ENCODE measurements around the gene APOE.
A peak's percentile ranks its signal among the peaks of the same experiment; 100 is the strongest.
"Not testable (repeated sequence)": the region's sequence is repeated elsewhere in the genome, so short reads cannot be mapped to it uniquely, and the experiment has no call there.

The APOE gene

DNA sequence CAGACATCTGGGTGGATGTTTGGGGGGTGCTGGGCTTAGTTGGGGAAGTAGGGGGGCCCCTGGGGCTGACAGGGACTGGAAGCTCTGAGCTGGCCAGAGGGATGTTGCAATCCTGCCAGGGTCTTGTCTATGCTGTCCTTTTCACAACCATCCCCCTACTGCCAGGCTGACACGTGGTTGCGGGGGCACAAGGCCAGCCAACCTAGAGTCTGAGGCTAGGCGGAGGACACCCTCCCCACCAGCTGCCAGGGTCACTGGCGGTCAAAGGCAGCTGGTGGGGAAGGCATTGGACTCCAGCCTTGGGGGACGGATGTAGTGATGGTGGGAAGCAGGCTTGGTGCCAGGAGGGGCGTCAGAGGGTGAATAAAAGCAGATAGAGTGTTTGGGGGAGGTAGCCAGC lies 7.3 kb downstream of the APOE start:
- no peak for DNase-seq

- DNase-seq: not testable (repeated sequence)
Measured at GRCh38 chr19:44913512-44914432, 8.2 kb downstream of the APOE start.

GRCh38 chr19:44914433-44915206 lies 9.0 kb downstream of the APOE start, which contains the start of gene APOC1:
APOC1 (plus strand) TSS chr19:44914608; CDS start chr19:44914892, 284 bp downstream.
- peak; percentile 84 for DNase-seq

DNA sequence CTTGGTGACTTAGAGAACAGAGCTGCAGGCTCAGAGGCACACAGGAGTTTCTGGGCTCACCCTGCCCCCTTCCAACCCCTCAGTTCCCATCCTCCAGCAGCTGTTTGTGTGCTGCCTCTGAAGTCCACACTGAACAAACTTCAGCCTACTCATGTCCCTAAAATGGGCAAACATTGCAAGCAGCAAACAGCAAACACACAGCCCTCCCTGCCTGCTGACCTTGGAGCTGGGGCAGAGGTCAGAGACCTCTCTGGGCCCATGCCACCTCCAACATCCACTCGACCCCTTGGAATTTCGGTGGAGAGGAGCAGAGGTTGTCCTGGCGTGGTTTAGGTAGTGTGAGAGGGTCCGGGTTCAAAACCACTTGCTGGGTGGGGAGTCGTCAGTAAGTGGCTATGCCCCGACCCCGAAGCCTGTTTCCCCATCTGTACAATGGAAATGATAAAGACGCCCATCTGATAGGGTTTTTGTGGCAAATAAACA lies 18.7 kb downstream of the APOE start:
- DNase-seq: no peak

- peak; percentile 72 for DNase-seq
Measured at GRCh38 chr19:44925114-44925891, 19.7 kb downstream of the APOE start.

GRCh38 chr19:44926245-44927077 lies 20.9 kb downstream of the APOE start:
- DNase-seq: not testable (repeated sequence)

- peak; percentile 62 for DNase-seq
Measured at GRCh38 chr19:44927746-44928145, 22.1 kb downstream of the APOE start.

DNA sequence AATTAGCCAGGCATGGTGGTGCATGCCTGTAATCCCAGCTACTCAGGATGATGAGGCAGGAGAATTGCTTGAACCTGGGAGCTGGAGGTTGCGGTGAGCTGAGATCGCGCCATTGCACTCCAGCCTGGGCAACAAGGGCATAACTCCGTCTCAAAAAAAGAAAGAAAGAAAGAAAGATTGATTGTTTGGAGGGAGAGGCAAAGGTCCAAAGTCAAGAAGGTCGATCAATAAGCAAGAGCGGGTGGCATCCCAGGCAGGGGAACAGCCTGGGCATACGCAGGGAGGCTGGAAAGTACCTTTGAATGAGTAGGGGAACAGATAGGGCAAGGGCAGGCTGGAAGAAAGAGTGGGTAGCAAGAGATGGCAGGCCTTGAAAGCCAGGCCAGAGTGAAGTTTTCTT lies 24.5 kb downstream of the APOE start:
- DNase-seq: no peak

GRCh38 chr19:44931541-44931940 lies 25.9 kb downstream of the APOE start:
- no peak for DNase-seq

DNA sequence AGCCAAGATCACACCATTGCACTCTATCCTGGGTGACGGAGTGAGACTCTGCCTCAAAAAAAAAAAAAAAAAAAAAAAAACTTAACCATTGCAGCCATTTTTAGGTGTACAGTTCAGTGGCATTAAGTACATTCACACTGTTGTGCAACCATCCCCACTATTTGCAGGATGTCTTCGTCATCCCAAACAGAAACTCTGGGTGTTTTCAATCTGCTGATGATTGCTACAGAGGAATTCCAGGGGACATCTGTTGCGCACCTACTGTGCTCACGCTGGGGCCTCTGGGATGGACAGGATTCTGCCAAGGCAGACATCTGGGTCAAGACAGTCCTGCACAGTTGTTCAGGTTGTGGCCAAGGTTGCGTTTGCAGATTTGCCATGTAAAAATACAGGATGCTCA lies 34.1 kb downstream of the APOE start:
- DNase-seq: no peak

DNA sequence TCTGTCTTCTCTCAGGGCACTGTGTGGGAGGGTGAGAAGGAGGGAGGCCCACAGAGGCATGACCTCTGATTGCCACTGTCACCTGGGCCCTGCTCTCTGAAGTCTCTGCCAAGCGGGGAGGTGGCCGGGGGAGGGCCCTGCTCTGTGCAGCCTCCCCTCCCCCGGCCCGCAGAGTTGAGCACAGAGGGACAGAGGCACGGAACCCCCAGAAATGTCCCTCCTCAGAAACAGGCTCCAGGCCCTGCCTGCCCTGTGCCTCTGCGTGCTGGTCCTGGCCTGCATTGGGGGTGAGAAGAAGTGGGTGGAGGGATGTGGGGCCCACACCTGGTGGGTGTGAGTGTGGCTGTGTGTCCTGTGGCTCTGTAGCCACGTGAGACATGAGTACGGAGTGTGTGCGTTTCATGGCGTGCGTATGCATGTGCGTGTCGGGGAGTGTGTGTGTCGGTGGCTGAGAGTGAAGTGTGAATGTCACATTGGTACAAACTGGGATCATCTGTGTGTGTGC lies 36.5 kb downstream of the APOE start, which contains the start of gene APOC4:
APOC4 (plus strand) TSS at position 171 of the 505 bp plus-strand sequence; CDS start at position 212, 41 bp downstream.
- DNase-seq: no peak

- no peak for DNase-seq
Measured at GRCh38 chr19:44943801-44944249, 38.2 kb downstream of the APOE start.

- no peak for DNase-seq
Measured at GRCh38 chr19:44947041-44947581, 41.5 kb downstream of the APOE start.

- no peak for DNase-seq
Measured at GRCh38 chr19:44948237-44948636, 42.6 kb downstream of the APOE start.

DNA sequence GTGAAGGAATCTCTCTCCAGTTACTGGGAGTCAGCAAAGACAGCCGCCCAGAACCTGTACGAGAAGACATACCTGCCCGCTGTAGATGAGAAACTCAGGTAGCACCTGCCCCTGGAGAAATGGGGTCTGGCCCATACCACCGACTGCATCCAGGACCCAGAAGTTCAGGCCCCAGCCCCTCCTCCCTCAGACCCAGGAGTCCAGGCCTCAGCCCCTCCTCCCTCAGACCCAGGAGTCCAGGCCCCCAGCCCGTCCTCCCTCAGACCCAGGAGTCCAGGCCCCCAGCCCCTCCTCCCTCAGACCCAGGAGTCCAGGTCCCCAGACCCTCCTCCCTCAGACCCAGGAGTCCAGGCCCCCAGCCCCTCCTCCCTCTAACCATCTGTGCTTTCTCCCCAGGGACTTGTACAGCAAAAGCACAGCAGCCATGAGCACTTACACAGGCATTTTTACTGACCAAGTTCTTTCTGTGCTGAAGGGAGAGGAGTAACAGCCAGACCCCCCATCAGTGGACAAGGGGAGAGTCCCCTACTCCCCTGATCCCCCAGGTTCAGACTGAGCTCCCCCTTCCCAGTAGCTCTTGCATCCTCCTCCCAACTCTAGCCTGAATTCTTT lies 43.3 kb downstream of the APOE start:
- DNase-seq: no peak

GRCh38 chr19:44949550-44949949 lies 44.0 kb downstream of the APOE start:
- no peak for DNase-seq

DNA sequence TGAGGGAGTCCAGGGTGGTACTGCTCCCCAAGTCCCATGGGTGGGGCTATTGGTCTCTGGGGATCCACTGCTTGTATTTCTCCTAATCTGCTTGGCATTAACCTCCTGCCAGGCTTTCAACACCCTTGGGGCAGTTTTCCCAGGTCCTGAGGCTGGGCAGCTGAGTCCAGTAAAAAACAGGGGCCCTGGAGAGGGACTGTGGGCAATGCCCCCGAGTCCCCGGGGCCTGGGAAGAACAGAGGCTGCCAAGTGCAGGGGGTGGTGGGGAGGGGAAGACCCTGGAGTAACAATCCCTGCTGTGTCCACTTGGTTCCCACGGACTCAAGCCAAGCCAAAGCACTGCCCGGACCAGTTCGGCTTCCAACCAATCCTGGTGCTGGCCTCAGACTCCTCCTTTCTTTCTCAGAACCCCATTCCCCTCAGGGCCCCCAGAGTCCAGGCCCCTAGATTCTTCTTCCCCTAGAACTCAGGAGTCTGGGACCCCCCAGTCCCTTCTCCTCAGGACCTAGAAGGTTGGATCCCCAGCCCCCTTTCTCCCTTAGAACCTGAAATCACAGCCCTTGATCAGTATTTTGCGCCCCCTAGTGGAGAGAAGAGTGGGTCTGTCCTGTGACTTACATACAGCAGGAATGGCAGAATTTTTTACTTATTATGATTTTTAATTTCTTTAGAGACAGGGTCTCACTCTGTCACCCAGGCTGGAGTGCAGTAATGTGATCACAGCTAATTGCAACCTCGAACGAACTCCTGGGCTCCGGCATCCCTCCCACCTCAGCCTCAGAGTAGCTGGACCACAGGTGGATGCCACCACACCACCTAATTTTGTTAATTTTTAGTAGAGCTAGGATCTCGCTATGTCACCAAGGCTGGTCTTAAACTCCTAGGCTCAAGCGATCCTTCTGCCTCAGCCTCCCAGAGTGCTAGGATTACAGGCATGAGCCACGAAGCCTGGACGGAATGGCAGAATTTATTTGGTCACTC lies 45.9 kb downstream of the APOE start:
- peak; percentile 73 for DNase-seq

GRCh38 chr19:44954278-44954648 lies 48.7 kb downstream of the APOE start:
- no peak for DNase-seq
